ENCODE data around the gene CEP43.

Gene CEP43

DNA sequence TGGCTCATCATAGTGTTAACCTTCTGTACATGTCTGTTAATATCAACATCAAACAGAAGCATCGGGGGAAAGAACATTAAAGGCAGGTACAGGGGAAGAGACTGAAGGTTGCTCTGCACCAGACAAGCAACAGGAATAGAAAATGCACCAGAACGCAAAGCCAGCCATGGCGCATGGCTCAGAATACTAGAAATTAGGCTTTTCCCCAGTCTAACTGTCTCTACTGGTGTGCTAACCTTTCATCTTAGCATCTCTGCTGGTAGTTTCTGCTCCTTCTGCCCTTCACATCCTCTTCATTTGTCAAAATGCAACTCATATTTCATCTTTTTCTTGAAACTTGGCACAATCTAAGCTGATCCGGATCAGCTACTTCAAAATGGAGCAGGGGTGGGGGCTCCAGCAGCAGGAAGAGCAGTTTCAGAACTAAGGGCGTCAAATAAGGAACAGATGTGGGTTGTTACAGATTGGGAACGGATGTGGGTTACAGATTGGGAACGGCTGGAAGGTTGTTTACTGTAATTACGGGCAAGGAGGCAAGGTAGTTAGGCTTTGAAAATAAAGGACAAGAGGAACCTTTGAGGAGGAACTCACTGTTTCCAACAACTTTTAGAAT lies 29.7 kb upstream of the CEP43 start:
- no peak overlapping the region for H4K8ac ChIP-seq (ENCODE audit: low read length)
- H3K27ac ChIP-seq (ENCODE audit: low read length, poor library complexity, severe bottlenecking): no peak overlapping the region
- H3K27me3 ChIP-seq (ENCODE audit: control insufficient read depth in 1 of 2, insufficient read depth in 1 of 2, low read length in 2 of 2): no peaks in the 10 kb centered on the region
- H3K9me3 ChIP-seq (ENCODE audit: control insufficient read depth, low read length): no peaks in the 10 kb centered on the region
- H2AK5ac ChIP-seq (ENCODE audit: low read length, severe bottlenecking): no peak overlapping the region
- H3K14ac ChIP-seq (ENCODE audit: low read length in 2 of 2): no peak overlapping the region
- WGBS: 94% methylated on average over 8 of the region's 8 CpGs
- no peak overlapping the region for H2BK12ac ChIP-seq (ENCODE audit: low read length in 2 of 2)
- H3K4me2 ChIP-seq (ENCODE audit: low read length, poor library complexity, severe bottlenecking): no peak overlapping the region
- H3K23ac ChIP-seq (ENCODE audit: low read length in 2 of 2): no peak overlapping the region
- no peaks in the 10 kb centered on the region for H3K79me1 ChIP-seq (replicated peaks; ENCODE audit: low read length, poor library complexity, severe bottlenecking)
- no peaks in the 10 kb centered on the region for H3K36me3 ChIP-seq (ENCODE audit: control insufficient read depth in 1 of 2, insufficient read depth in 2 of 2, low read depth in 1 of 2, low read length in 2 of 2)
- no peak overlapping the region for H3K4ac ChIP-seq (ENCODE audit: low read depth in 1 of 2, low read length in 2 of 2)
- H2BK15ac ChIP-seq (ENCODE audit: low read depth, poor library complexity, severe bottlenecking): no peak overlapping the region
- H3K4me3 ChIP-seq (ENCODE audit: insufficient read depth in 1 of 2, low read depth in 1 of 2, low read length in 2 of 2): no peak overlapping the region
- H4K91ac ChIP-seq (ENCODE audit: low read length): no peak overlapping the region
- no peak overlapping the region for H2BK5ac ChIP-seq (ENCODE audit: low read depth, low read length, poor library complexity, severe bottlenecking)
- no peaks in the 10 kb centered on the region for H3K4me1 ChIP-seq (ENCODE audit: control insufficient read depth, insufficient read depth, low read depth, low read length)
- H3K18ac ChIP-seq (ENCODE audit: low read depth in 1 of 2, low read length in 2 of 2): no peak overlapping the region
- DNase-seq: no peak
- H2BK120ac ChIP-seq (ENCODE audit: low read depth, low read length): no peak overlapping the region
- no peak overlapping the region for H2AFZ ChIP-seq (ENCODE audit: low read depth, low read length)
- H3K9ac ChIP-seq (ENCODE audit: low read length): no peak overlapping the region

DNA sequence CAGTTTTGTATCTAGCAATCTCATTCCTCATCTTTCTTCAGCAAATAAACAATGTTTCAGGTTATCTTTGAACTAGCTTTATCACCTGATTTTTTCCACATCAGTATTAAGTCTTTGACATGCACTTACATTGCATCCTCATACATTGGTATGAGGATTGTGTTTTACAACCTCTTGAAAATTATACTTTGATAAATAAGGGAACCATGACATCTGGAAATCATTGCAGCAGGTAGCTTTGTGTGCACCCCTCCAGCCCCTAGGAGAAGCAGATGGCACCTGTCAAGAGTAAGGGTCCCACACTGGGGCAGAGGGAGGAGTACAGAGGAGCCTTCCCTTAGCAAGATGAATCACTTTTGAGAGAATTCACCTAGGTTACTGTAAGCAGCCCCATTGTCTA lies 29.1 kb upstream of the CEP43 start:
- no peak overlapping the region for H3K23ac ChIP-seq (ENCODE audit: low read length in 2 of 2)
- H3K27me3 ChIP-seq (ENCODE audit: control insufficient read depth in 1 of 2, insufficient read depth in 1 of 2, low read length in 2 of 2): no peaks in the 10 kb centered on the region
- H2AK5ac ChIP-seq (ENCODE audit: low read length, severe bottlenecking): no peak overlapping the region
- no peaks in the 10 kb centered on the region for H3K4me1 ChIP-seq (ENCODE audit: control insufficient read depth, insufficient read depth, low read depth, low read length)
- no peak overlapping the region for H2BK5ac ChIP-seq (ENCODE audit: low read depth, low read length, poor library complexity, severe bottlenecking)
- H4K8ac ChIP-seq (ENCODE audit: low read length): no peak overlapping the region
- H3K4ac ChIP-seq (ENCODE audit: low read depth in 1 of 2, low read length in 2 of 2): no peak overlapping the region
- H3K4me2 ChIP-seq (ENCODE audit: low read length, poor library complexity, severe bottlenecking): no peak overlapping the region
- H2AFZ ChIP-seq (ENCODE audit: low read depth, low read length): no peak overlapping the region
- no peak overlapping the region for H3K27ac ChIP-seq (ENCODE audit: low read length, poor library complexity, severe bottlenecking)
- H3K14ac ChIP-seq (ENCODE audit: low read length in 2 of 2): no peak overlapping the region
- no peak overlapping the region for H3K4me3 ChIP-seq (ENCODE audit: insufficient read depth in 1 of 2, low read depth in 1 of 2, low read length in 2 of 2)
- no peak overlapping the region for H4K91ac ChIP-seq (ENCODE audit: low read length)
- no peak overlapping the region for H2BK15ac ChIP-seq (ENCODE audit: low read depth, poor library complexity, severe bottlenecking)
- H2BK120ac ChIP-seq (ENCODE audit: low read depth, low read length): no peak overlapping the region
- no peak for DNase-seq
- no peak overlapping the region for H3K9ac ChIP-seq (ENCODE audit: low read length)
- no peak overlapping the region for H2BK12ac ChIP-seq (ENCODE audit: low read length in 2 of 2)
- no peaks in the 10 kb centered on the region for H3K79me1 ChIP-seq (replicated peaks; ENCODE audit: low read length, poor library complexity, severe bottlenecking)
- no peaks in the 10 kb centered on the region for H3K9me3 ChIP-seq (ENCODE audit: control insufficient read depth, low read length)
- no peak overlapping the region for H3K18ac ChIP-seq (ENCODE audit: low read depth in 1 of 2, low read length in 2 of 2)
- H3K36me3 ChIP-seq (ENCODE audit: control insufficient read depth in 1 of 2, insufficient read depth in 2 of 2, low read depth in 1 of 2, low read length in 2 of 2): no peaks in the 10 kb centered on the region

DNA sequence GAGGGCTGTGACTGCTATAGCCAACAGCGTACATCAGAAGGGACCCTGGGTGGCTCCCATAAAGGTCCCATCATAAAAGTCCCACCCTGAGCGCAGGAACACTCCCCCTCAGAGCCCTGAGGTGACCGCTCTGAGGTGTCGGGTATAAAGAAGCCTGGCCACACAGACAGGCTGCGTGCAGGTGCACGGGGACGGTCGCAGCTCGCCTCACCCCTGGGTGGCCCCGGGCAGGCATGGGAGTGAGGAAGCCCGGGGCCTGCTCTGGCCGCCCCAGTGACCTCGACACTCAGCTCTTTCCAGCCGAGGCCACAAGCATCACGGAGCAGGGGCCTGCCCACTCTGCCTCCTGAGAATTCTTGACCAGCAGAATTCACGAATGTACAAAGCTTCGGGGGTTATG lies 28.4 kb upstream of the CEP43 start:
- H2AK5ac ChIP-seq (ENCODE audit: low read length, severe bottlenecking): no peak overlapping the region
- no peak overlapping the region for H3K14ac ChIP-seq (ENCODE audit: low read length in 2 of 2)
- 94% methylated on average over 17 of the region's 17 CpGs for WGBS
- H2AFZ ChIP-seq (ENCODE audit: low read depth, low read length): no peak overlapping the region
- no peaks in the 10 kb centered on the region for H3K36me3 ChIP-seq (ENCODE audit: control insufficient read depth in 1 of 2, insufficient read depth in 2 of 2, low read depth in 1 of 2, low read length in 2 of 2)
- no peaks in the 10 kb centered on the region for H3K4me1 ChIP-seq (ENCODE audit: control insufficient read depth, insufficient read depth, low read depth, low read length)
- no peak overlapping the region for H3K27ac ChIP-seq (ENCODE audit: low read length, poor library complexity, severe bottlenecking)
- H3K79me1 ChIP-seq (replicated peaks; ENCODE audit: low read length, poor library complexity, severe bottlenecking): no peaks in the 10 kb centered on the region
- no peak overlapping the region for H2BK5ac ChIP-seq (ENCODE audit: low read depth, low read length, poor library complexity, severe bottlenecking)
- H4K91ac ChIP-seq (ENCODE audit: low read length): no peak overlapping the region
- no peaks in the 10 kb centered on the region for H3K9me3 ChIP-seq (ENCODE audit: control insufficient read depth, low read length)
- no peak overlapping the region for H2BK15ac ChIP-seq (ENCODE audit: low read depth, poor library complexity, severe bottlenecking)
- H3K18ac ChIP-seq (ENCODE audit: low read depth in 1 of 2, low read length in 2 of 2): no peak overlapping the region
- H3K4me2 ChIP-seq (ENCODE audit: low read length, poor library complexity, severe bottlenecking): no peak overlapping the region
- H3K23ac ChIP-seq (ENCODE audit: low read length in 2 of 2): no peak overlapping the region
- DNase-seq: no peak
- no peaks in the 10 kb centered on the region for H3K27me3 ChIP-seq (ENCODE audit: control insufficient read depth in 1 of 2, insufficient read depth in 1 of 2, low read length in 2 of 2)
- no peak overlapping the region for H2BK120ac ChIP-seq (ENCODE audit: low read depth, low read length)
- H4K8ac ChIP-seq (ENCODE audit: low read length): no peak overlapping the region
- H3K4me3 ChIP-seq (ENCODE audit: insufficient read depth in 1 of 2, low read depth in 1 of 2, low read length in 2 of 2): no peak overlapping the region
- H3K9ac ChIP-seq (ENCODE audit: low read length): no peak overlapping the region
- no peak overlapping the region for H3K4ac ChIP-seq (ENCODE audit: low read depth in 1 of 2, low read length in 2 of 2)
- no peak overlapping the region for H2BK12ac ChIP-seq (ENCODE audit: low read length in 2 of 2)

DNA sequence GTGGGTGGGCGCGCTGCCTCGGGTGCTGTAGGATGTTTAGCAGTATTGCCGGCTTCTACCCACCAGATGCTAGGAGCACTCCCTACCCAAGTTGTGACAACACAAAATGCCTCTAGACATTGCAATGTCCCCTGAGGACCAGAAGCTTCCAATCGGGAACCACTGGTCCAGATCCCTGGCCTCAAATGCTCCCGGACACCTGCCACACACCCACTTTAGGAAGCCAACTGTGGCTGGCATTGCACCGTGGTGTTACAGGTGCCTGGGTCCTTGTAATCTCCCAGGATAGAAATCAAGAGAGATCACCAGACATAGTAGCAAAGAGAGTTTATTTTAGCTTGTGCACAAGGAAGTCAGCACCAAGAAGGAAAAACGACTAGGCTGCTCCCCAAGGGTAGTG lies 27.9 kb upstream of the CEP43 start:
- no peak overlapping the region for H4K91ac ChIP-seq (ENCODE audit: low read length)
- H2BK15ac ChIP-seq (ENCODE audit: low read depth, poor library complexity, severe bottlenecking): no peak overlapping the region
- no peak overlapping the region for H2AFZ ChIP-seq (ENCODE audit: low read depth, low read length)
- H3K4me2 ChIP-seq (ENCODE audit: low read length, poor library complexity, severe bottlenecking): no peak overlapping the region
- H2BK5ac ChIP-seq (ENCODE audit: low read depth, low read length, poor library complexity, severe bottlenecking): no peak overlapping the region
- H3K9me3 ChIP-seq (ENCODE audit: control insufficient read depth, low read length): no peaks in the 10 kb centered on the region
- H4K8ac ChIP-seq (ENCODE audit: low read length): no peak overlapping the region
- H3K4me1 ChIP-seq (ENCODE audit: control insufficient read depth, insufficient read depth, low read depth, low read length): no peaks in the 10 kb centered on the region
- H3K27me3 ChIP-seq (ENCODE audit: control insufficient read depth in 1 of 2, insufficient read depth in 1 of 2, low read length in 2 of 2): no peaks in the 10 kb centered on the region
- no peak overlapping the region for H3K18ac ChIP-seq (ENCODE audit: low read depth in 1 of 2, low read length in 2 of 2)
- H2AK5ac ChIP-seq (ENCODE audit: low read length, severe bottlenecking): no peak overlapping the region
- no peak overlapping the region for H3K4me3 ChIP-seq (ENCODE audit: insufficient read depth in 1 of 2, low read depth in 1 of 2, low read length in 2 of 2)
- 96% methylated on average over 8 of the region's 8 CpGs for WGBS
- H2BK12ac ChIP-seq (ENCODE audit: low read length in 2 of 2): no peak overlapping the region
- no peak overlapping the region for H3K4ac ChIP-seq (ENCODE audit: low read depth in 1 of 2, low read length in 2 of 2)
- H3K36me3 ChIP-seq (ENCODE audit: control insufficient read depth in 1 of 2, insufficient read depth in 2 of 2, low read depth in 1 of 2, low read length in 2 of 2): no peaks in the 10 kb centered on the region
- H3K79me1 ChIP-seq (replicated peaks; ENCODE audit: low read length, poor library complexity, severe bottlenecking): no peaks in the 10 kb centered on the region
- H3K27ac ChIP-seq (ENCODE audit: low read length, poor library complexity, severe bottlenecking): no peak overlapping the region
- no peak overlapping the region for H3K23ac ChIP-seq (ENCODE audit: low read length in 2 of 2)
- H3K9ac ChIP-seq (ENCODE audit: low read length): no peak overlapping the region
- no peak overlapping the region for H2BK120ac ChIP-seq (ENCODE audit: low read depth, low read length)
- no peak for DNase-seq
- no peak overlapping the region for H3K14ac ChIP-seq (ENCODE audit: low read length in 2 of 2)
